K562 (cell line): ENCODE data around the gene CYYR1. TPM values are rescaled to one million over a fixed set of nuclear protein-coding genes. Genes with fewer than 3 reads are reported as not detected.
A peak's percentile ranks its signal among the peaks of the same experiment; 100 is the strongest.

Source experiments
- ATAC-seq: fragments of 200-7000 bp; cut with Tn5 transposase; 3 replicates; pipeline ENCODE4 v1.9.1; 2020; ENCODE audit warnings: moderate library complexity
- BruUV-seq: library from RNA; stranded (reverse); fragments of 400-500 nt; replicated peaks from 2 replicates; lab custom pipeline; 2021; lab: Mats Ljungman, UMichigan
- CTCF ChIA-PET: fragments of 300-600 bp; formaldehyde crosslinking; extraction: SDS; loops from one replicate; lab custom pipeline; 2021; ENCODE audit warnings: low intra/inter-chr PET ratio; lab: Yijun Ruan, JAX
- POLR2A ChIA-PET: fragments of 300-600, 350-650 bp; sonication (Branson Sonifier 250); formaldehyde crosslinking; extraction: SDS; loops from one replicate; lab custom pipeline; 2021; ENCODE audit warnings: antibody characterized with exemption, inconsistent platforms; lab: Yijun Ruan, JAX
- DNase-seq, 4 experiments: peaks; one replicate each; pipeline versions ENCODE4 v3.0.0 to v3.0.0-alpha.2; 2011 to 2018; ENCODE audit warnings: low spot score in 3 of 4, mixed read lengths in 3 of 4; ENCODE audit errors: extremely low read depth in 1 of 4
- FAIRE-seq: peaks from 2 replicates; lab custom pipeline; 2011; peaks lifted over from hg19 to GRCh38; lab: Jason Lieb, UNC
- H2AFZ ChIP-seq: 2 replicates; pipeline ENCODE4 v1.6.0; 2011; ENCODE audit warnings: low read depth, low read length, control low read depth, inconsistent platforms
- H3K27ac ChIP-seq: fragments of 200-600 bp; 3 replicates; pipeline ENCODE4 v1.8.0; 2011; ENCODE audit warnings: low read depth, mild to moderate bottlenecking, control low read depth, inconsistent platforms, low read length, moderate library complexity, mixed read lengths; ENCODE audit errors: extremely low read depth
- H3K27me3 ChIP-seq, 2 experiments: fragments of 300-600 bp in 1 of 2; 2 replicates in 1 of 2; 3 replicates in 1 of 2; pipeline versions ENCODE4 v1.6.0 to v1.8.0; 2011; ENCODE audit warnings: inconsistent platforms in 2 of 2, low read length in 2 of 2, mild to moderate bottlenecking in 1 of 2, mixed read lengths in 1 of 2, moderate library complexity in 1 of 2; ENCODE audit not compliant: control insufficient read depth in 2 of 2, insufficient read depth in 2 of 2
- H3K36me3 ChIP-seq: fragments of 300-600 bp; 3 replicates; pipeline ENCODE4 v1.8.0; 2011; ENCODE audit warnings: mild to moderate bottlenecking, low read length, inconsistent platforms; ENCODE audit not compliant: control insufficient read depth, insufficient read depth
- H3K4me1 ChIP-seq, 2 experiments: fragments of 200-600 bp in 1 of 2; replicated peaks in 1 of 2; 2 replicates in 1 of 2; 3 replicates in 1 of 2; pipeline versions ENCODE4 v1.5.1 to v1.8.0; 2011; ENCODE audit warnings: inconsistent platforms in 2 of 2, low read length in 2 of 2, mild to moderate bottlenecking in 1 of 2, mixed read lengths in 1 of 2, moderate library complexity in 1 of 2; ENCODE audit not compliant: control insufficient read depth in 2 of 2, insufficient read depth in 2 of 2
- H3K4me2 ChIP-seq: 2 replicates; pipeline ENCODE4 v1.6.1; 2011; ENCODE audit warnings: low read length, control low read depth, inconsistent platforms, mixed read lengths; ENCODE audit not compliant: insufficient read depth
- H3K4me3 ChIP-seq: fragments of 200-600 bp; sonication (generic), shearing (Covaris generic); 2 replicates; pipeline ENCODE4 v1.5.1; 2016; ENCODE audit warnings: control low read depth, inconsistent platforms
- H3K79me2 ChIP-seq: fragments of 200-600 bp; 3 replicates; pipeline ENCODE4 v1.8.0; 2011; ENCODE audit warnings: low read length, inconsistent platforms; ENCODE audit not compliant: control insufficient read depth, insufficient read depth
- H3K9ac ChIP-seq, 2 experiments: 2 replicates each; pipeline versions ENCODE4 v1.6.0 to v1.6.1; 2011; ENCODE audit warnings: low read depth in 2 of 2, low read length in 2 of 2, control low read depth in 1 of 2, inconsistent platforms in 1 of 2, mild to moderate bottlenecking in 1 of 2, mixed read lengths in 1 of 2; ENCODE audit not compliant: insufficient read depth in 1 of 2
- H3K9me1 ChIP-seq: one replicate; pipeline ENCODE4 v1.6.0; 2011; ENCODE audit warnings: inconsistent platforms, mild to moderate bottlenecking, low read length, moderate library complexity; ENCODE audit not compliant: control insufficient read depth, insufficient read depth
- H3K9me3 ChIP-seq: replicated peaks from 2 replicates; pipeline ENCODE4 v1.5.1; 2011; ENCODE audit warnings: low read depth, low read length, inconsistent platforms; ENCODE audit not compliant: control insufficient read depth, insufficient read depth
- H4K20me1 ChIP-seq: replicated peaks from 2 replicates; pipeline ENCODE4 v1.6.1; 2011; ENCODE audit warnings: low read length, inconsistent platforms, mixed read lengths; ENCODE audit not compliant: control insufficient read depth, insufficient read depth
- CBFA2T3 ChIP-seq: fragments of 450-650 bp; IDR thresholded peaks from 2 replicates; pipeline ENCODE4 v1.6.1; 2017
- EP300 ChIP-seq: IDR thresholded peaks from 2 replicates; pipeline ENCODE4 v1.6.1; 2012; ENCODE audit warnings: low read length, improper control_type of control experiment
- ETV1 ChIP-seq: fragments of 450-650 bp; conservative IDR thresholded peaks from 2 replicates; pipeline ENCODE4 v1.6.1; 2016; ENCODE audit warnings: missing genetic modification characterization, control low read depth, low read depth, missing compliant biosample characterization
- FOXJ2 ChIP-seq: fragments of 200-800 bp; sonication (Bioruptor generic); IDR thresholded peaks from 2 replicates; pipeline ENCODE4 v1.6.1; 2016; ENCODE audit warnings: missing genetic modification characterization, missing compliant biosample characterization
- NCOA2 ChIP-seq, 2 experiments: fragments of 450-650 bp; IDR thresholded peaks; 2 replicates each; pipeline ENCODE4 v1.6.1; 2018; ENCODE audit warnings: mild to moderate bottlenecking in 2 of 2, moderate library complexity in 1 of 2; ENCODE audit not compliant: partially characterized antibody in 2 of 2
- POLR2G ChIP-seq: fragments of 200-400 bp; formaldehyde crosslinking; IDR thresholded peaks from 2 replicates; pipeline ENCODE4 v1.6.1; 2017; ENCODE audit warnings: low read depth, mild to moderate bottlenecking, antibody characterized with exemption, low read length, moderate library complexity
- RBM25 ChIP-seq: fragments of 200-400 bp; formaldehyde crosslinking; IDR thresholded peaks from 2 replicates; pipeline ENCODE4 v1.6.1; 2018; ENCODE audit warnings: low read length, low read depth, moderate library complexity; ENCODE audit not compliant: severe bottlenecking
- SIN3A ChIP-seq, 2 experiments: fragments of 150-350 bp in 1 of 2; IDR thresholded peaks; 2 replicates each; pipeline ENCODE4 v1.6.1; 2011 to 2016; ENCODE audit warnings: borderline replicate concordance in 2 of 2, low read depth in 2 of 2, low read length in 2 of 2, mild to moderate bottlenecking in 2 of 2, moderate library complexity in 2 of 2; ENCODE audit not compliant: control insufficient read depth in 1 of 2
- TRIM24 ChIP-seq, 2 experiments: fragments of 450-650 bp; IDR thresholded peaks; 2 replicates each; pipeline ENCODE4 v1.6.1; 2016
- ZKSCAN3 ChIP-seq: fragments of 250-450 bp; sonication (Bioruptor Pico); IDR thresholded peaks from 2 replicates; pipeline ENCODE4 v1.4.0; 2020
- ZNF134 ChIP-seq: fragments of 250-450 bp; sonication (Bioruptor Pico); conservative IDR thresholded peaks from 2 replicates; pipeline ENCODE4 v1.4.0; 2020
- ZNF511 ChIP-seq: sonication (generic); formaldehyde crosslinking; IDR thresholded peaks from 2 replicates; pipeline ENCODE4 v1.8.0; 2022; ENCODE audit warnings: mild to moderate bottlenecking, missing genetic modification reagents
- ZNF780A ChIP-seq: fragments of 250-450 bp; sonication (Bioruptor Pico); IDR thresholded peaks from 2 replicates; pipeline ENCODE4 v1.5.0; 2021; ENCODE audit warnings: mild to moderate bottlenecking
- WGBS: fragments of 100-300 bp; shearing (Covaris generic); methylation state at CpG from one replicate; pipeline ENCODE4 v1.1.6; 2016; ENCODE audit warnings: low coverage, mixed read lengths; ENCODE audit not compliant: insufficient coverage; ENCODE audit errors: missing lambda C conversion rate; 5-methylcytosine and 5-hydroxymethylcytosine counted together
- in situ Hi-C: fragments of 300-500 bp; cut with MboI; formaldehyde crosslinking; loops from 4 replicates; pipeline ENCODE4 v1.15.0; 2018; ENCODE audit warnings: inconsistent platforms, mixed read lengths
- intact Hi-C: fragments of 100-400 bp; cut with micrococcal nuclease; formaldehyde crosslinking; loops from 2 replicates; pipeline ENCODE4 v1.14.2; 2022
- polyA plus RNA-seq, 8 experiments: library from polyadenylated mRNA; depleted of rRNA in 4 of 8; stranded (reverse) in 5 of 8; unstranded in 3 of 8; fragments of >200 nt; fragmentation: Nextera tagmentation in 2 of 8; fragmentation: Illumina TruSeq in 1 of 8; extraction: Ambion mirVana in 2 of 8; extraction: Trizol in 1 of 8; gene quantifications; 2 replicates each; pipeline versions ENCODE4 v1.2.1 to v1.2.3, GENCODE V29; 2011 to 2014; ENCODE audit warnings: inconsistent platforms in 1 of 8, missing spikeins in 1 of 8
- total RNA-seq, 7 experiments: library from RNA; depleted of rRNA in 6 of 7; stranded (reverse); fragments of >200 nt in 6 of 7; fragmentation: Illumina TruSeq in 2 of 7; extraction: Trizol in 2 of 7; gene quantifications; 2 replicates each; pipeline versions ENCODE4 v1.2.1 to v1.2.3, GENCODE V29; 2011 to 2021; ENCODE audit warnings: low replicate concordance in 1 of 7
- TF ChIP-seq, protein P1 (sequence below): sonication (generic); formaldehyde crosslinking; IDR thresholded peaks from 2 replicates; pipeline ENCODE4 v1.8.1; 2022; ENCODE audit warnings: missing genetic modification reagents

Gene CYYR1
- total and polyA plus RNA-seq, 9 of the 15 experiments (the other 6 are each of a cell fraction or from before 2014, with no cell fraction given) = not detected

DNA sequence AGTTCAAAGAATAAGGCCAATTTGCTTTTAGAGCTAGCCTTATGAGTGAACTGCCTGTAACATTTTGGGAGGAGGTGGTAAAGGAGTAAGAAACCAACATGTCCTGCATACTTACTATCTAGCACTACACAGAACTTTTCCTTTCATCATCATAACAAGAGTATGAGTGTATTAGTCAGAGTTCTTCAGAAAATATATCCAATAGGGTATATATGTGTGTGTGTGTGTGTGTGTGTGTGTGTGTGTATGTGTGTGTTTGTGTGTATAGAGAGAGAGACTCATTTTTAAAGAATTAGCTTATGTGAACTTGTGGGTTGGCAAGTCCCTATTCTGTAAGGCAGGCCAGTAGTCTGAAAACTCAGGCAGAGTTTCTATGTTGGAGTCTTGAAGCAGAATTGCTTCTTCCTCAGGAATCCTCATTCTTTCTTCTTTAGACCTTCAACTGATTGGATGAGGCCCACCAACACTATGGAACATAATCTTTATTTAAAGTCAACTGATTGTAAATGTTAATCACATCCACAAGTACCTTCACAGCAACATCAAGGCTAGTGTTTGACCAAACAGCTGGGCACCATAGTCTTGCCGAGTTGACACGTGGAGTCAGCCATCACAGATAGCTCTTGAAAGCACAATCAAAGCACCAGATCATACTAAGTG lies 121.9 kb downstream of the CYYR1 start:
- H3K9ac ChIP-seq = no peak overlapping the region
- H3K9me1 ChIP-seq = no peaks in the 10 kb centered on the region
- FAIRE-seq = no peak
- POLR2A ChIA-PET = no interaction called here
- intact Hi-C loops = no loop called here
- H3K36me3 ChIP-seq = no peaks in the 10 kb centered on the region
- CTCF ChIA-PET = no interaction called here
- no TSS peak for BruUV-seq
- no peaks in the 10 kb centered on the region for H3K79me2 ChIP-seq
- TF ChIP-seq EP300 (no peak), RBM25 (peak; percentile 13), TRIM24 (IDR thresholded peaks at IDR 0.05) (no peak), ZNF134 (CRISPR knock-in tag) (peak; percentile 88)
- TF ChIP-seq, all 486 proteins: peak for 2
- Histone ChIP-seq H3K27me3 (no peaks in the 10 kb centered on the region), H3K4me2 (no peak overlapping the region), H3K4me3 (no peak overlapping the region), H3K9me3 (no peaks in the 10 kb centered on the region; the same call in 1 of the 2 replicates), H2AFZ (no peak overlapping the region), H4K20me1 (no peaks in the 10 kb centered on the region), H3K4me1 (no peaks in the 10 kb centered on the region), H3K27ac (no peak overlapping the region)
- 0% methylated on average over 2 of the region's 2 CpGs for WGBS
- no peak for ATAC-seq
- in situ Hi-C loops = no loop called here
- no peak for DNase-seq

- WGBS = 4% methylated on average over 5 of the region's 5 CpGs
- no peaks in the 10 kb centered on the region for H3K79me2 ChIP-seq
- in situ Hi-C loops = no loop called here
- H3K9me1 ChIP-seq = no peaks in the 10 kb centered on the region
- H3K9ac ChIP-seq = no peak overlapping the region
- H3K9me3 ChIP-seq = no peaks in the 10 kb centered on the region; the same call in 1 of the 2 replicates
- H3K4me1 ChIP-seq = no peaks in the 10 kb centered on the region
- no peak overlapping the region for H2AFZ ChIP-seq
- no peak for FAIRE-seq
- no peak for ATAC-seq
- POLR2A ChIA-PET = no interaction called here
- no TSS peak for BruUV-seq
- intact Hi-C loops = no loop called here
- no peaks in the 10 kb centered on the region for H3K27me3 ChIP-seq
- no peak overlapping the region for H3K4me2 ChIP-seq
- H3K4me3 ChIP-seq = no peak overlapping the region
- no peaks in the 10 kb centered on the region for H3K36me3 ChIP-seq
- H3K27ac ChIP-seq = no peak overlapping the region
- no peak for DNase-seq
- CTCF ChIA-PET = no interaction called here
- no peaks in the 10 kb centered on the region for H4K20me1 ChIP-seq
- TF ChIP-seq FOXJ2 (tag) (no peak), POLR2G (no peak), ZNF780A (no peak), NCOA2 (IDR thresholded peaks at IDR 0.05; ENCODE audit: partially characterized antibody in 2 of 2) (no peak), CBFA2T3 (no peak), ETV1 (tag) (no peak), SIN3A (IDR thresholded peaks at IDR 0.05; ENCODE audit: borderline replicate concordance in 2 of 2, control insufficient read depth in 1 of 2, low read depth in 2 of 2, low read length in 2 of 2) (no peak), ZNF511 (CRISPR knock-in tag) (no peak), ZKSCAN3 (CRISPR knock-in tag) (no peak)
- TF ChIP-seq, protein P1, sequence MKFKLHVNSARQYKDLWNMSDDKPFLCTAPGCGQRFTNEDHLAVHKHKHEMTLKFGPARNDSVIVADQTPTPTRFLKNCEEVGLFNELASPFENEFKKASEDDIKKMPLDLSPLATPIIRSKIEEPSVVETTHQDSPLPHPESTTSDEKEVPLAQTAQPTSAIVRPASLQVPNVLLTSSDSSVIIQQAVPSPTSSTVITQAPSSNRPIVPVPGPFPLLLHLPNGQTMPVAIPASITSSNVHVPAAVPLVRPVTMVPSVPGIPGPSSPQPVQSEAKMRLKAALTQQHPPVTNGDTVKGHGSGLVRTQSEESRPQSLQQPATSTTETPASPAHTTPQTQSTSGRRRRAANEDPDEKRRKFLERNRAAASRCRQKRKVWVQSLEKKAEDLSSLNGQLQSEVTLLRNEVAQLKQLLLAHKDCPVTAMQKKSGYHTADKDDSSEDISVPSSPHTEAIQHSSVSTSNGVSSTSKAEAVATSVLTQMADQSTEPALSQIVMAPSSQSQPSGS (CRISPR knock-in tag) = no peak
Measured at GRCh38 chr21:26449161-26449560, 123.9 kb downstream of the CYYR1 start.
